SJCRH30 (cell line): ENCODE measurements around the gene DIS3L2. TPM values are rescaled to one million over a fixed set of nuclear protein-coding genes. Genes with fewer than 3 reads are reported as not detected.
"Not testable (repeated sequence)": the region's sequence is repeated elsewhere in the genome, so short reads cannot be mapped to it uniquely, and the experiment has no call there.

Source experiments
- DNase-seq, 2 experiments: peaks; one replicate each; pipeline ENCODE4 v3.0.0-alpha.2; 2015 to 2020
- H3K27ac ChIP-seq: fragments of 250-450 bp; sonication (Bioruptor Pico); 2 replicates; pipeline ENCODE4 v1.5.1; 2020; ENCODE audit warnings: mild to moderate bottlenecking, moderate library complexity
- H3K27me3 ChIP-seq: fragments of 250-450 bp; sonication (Bioruptor Pico); 2 replicates; pipeline ENCODE4 v1.5.1; 2020; ENCODE audit warnings: mild to moderate bottlenecking, moderate library complexity
- H3K36me3 ChIP-seq: fragments of 250-450 bp; sonication (Bioruptor Pico); 2 replicates; pipeline ENCODE4 v1.5.1; 2020; ENCODE audit warnings: mild to moderate bottlenecking, moderate library complexity
- H3K4me1 ChIP-seq: fragments of 250-450 bp; sonication (Bioruptor Pico); 2 replicates; pipeline ENCODE4 v1.5.1; 2020; ENCODE audit warnings: mild to moderate bottlenecking, moderate library complexity
- H3K4me3 ChIP-seq: fragments of 250-450 bp; sonication (Bioruptor Pico); 2 replicates; pipeline ENCODE4 v1.5.1; 2020; ENCODE audit warnings: mild to moderate bottlenecking, moderate library complexity
- H3K9me3 ChIP-seq: fragments of 250-450 bp; sonication (Bioruptor Pico); replicated peaks from 2 replicates; pipeline ENCODE4 v1.5.1; 2020; ENCODE audit warnings: mild to moderate bottlenecking, moderate library complexity
- total RNA-seq: library from RNA; depleted of rRNA; stranded (reverse); fragments of >200 nt; shearing (Covaris generic); gene quantifications from 2 replicates; pipeline ENCODE4 v1.2.3, GENCODE V29; 2014

DIS3L2 gene
- total RNA-seq, 1 experiment from 2014 or later = 33.2 TPM

DNA sequence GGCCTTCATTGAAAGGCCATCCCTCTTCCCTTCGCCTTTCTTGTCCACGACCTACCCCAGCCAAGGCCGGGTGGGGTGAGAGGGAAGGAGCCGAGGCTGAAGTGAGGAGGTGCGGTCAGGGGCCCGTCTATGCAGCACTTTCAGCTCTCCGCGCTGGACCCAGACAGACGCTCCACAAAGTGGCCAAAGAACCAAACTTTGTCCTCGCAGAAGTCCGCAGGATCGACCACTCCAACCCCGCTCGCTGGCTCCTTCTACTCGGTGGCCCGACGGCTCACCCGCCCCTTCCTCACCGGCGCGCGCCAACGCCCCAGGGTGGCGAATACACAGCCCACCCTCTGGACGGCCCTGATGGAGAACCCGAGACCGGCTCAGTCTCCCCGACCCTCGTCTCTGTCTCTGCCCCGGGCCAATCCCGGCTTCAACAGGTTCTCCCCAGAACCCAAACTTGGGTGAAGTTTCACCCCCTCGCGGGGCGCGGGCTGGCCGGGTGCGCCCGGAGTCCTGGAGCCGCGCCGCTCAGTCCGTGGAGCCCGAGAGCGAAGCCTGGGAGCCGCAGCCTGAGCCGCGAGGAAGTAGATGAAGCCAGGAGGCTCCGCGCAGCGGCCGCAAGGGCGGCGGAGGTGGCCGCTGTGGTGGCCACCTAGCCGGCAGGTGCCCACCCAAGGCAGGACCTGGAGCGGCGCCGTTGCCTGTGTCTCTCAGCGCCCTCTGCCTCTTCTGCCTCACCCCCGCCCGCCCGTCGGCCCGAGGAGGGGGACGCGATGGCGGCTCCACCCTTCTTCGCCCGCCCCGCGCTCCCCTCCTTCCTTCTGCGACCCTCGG, 390.4 kb downstream of the DIS3L2 start:
- Histone ChIP-seq H3K4me1 (no peaks in the 10 kb centered on the region), H3K4me3 (no peak overlapping the region), H3K9me3 (peaks cover 3% of the 10 kb centered on the region; the same call in 1 of the 2 replicates), H3K27ac (no peak overlapping the region), H3K36me3 (no peaks in the 10 kb centered on the region), H3K27me3 (no peaks in the 10 kb centered on the region)
- no peak for DNase-seq

DNA sequence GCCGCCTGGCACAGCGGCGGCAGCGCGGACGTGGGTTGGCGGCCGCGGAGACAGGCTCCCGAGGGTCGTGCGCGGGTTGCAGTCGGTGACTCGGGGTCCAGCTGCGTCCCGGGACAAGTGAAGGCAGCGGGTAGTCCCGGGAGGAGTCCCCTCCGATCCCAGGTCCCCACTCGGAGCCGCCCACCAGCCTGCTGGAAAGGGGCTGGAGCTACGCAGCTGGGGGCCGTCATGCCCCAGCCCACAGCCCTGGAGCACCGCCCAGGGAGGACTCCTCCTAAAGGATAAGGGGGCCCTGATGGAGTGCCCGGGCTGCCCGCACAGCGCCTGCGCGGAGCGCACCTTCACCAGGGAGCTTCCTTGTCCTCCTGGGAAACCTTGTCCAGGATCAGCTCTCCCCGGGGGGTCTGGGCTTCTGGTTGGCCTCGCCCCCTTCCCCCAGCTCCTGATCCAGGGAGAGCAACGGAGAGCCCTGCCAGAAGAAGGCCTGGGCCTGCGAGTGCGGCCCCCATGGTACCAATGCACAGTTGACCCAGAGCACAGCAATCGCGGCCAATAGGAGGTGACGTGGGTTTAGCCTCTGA, 391.1 kb downstream of the DIS3L2 start:
- Histone ChIP-seq H3K4me3 (no peak overlapping the region), H3K9me3 (peaks cover 4% of the 10 kb centered on the region; the same call in 1 of the 2 replicates), H3K27me3 (no peaks in the 10 kb centered on the region), H3K4me1 (no peaks in the 10 kb centered on the region), H3K27ac (no peak overlapping the region), H3K36me3 (no peaks in the 10 kb centered on the region)
- no peak for DNase-seq

DNA sequence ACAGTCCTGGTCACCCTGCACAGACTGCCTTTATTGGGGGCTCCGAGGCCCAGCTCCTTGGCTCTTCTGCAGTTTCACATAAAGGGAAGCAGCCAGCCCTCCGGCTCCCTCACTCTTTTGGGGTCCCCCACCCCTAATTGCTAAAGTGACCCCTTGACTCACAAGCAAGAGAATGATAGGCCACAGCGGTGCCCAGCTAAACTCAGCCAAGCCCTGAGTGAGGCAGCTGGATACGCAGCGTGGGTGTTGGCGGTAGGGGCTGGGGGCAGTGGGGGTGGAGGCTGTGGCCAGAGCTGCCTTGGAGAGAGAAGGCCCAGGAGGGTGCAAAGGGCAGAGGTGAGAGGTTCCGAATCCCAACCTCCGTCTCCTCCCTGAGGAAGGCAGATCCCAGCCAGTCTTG, 391.6 kb downstream of the DIS3L2 start:
- H3K9me3 ChIP-seq = peaks cover 4% of the 10 kb centered on the region; the same call in 1 of the 2 replicates
- no peaks in the 10 kb centered on the region for H3K27me3 ChIP-seq

DNA sequence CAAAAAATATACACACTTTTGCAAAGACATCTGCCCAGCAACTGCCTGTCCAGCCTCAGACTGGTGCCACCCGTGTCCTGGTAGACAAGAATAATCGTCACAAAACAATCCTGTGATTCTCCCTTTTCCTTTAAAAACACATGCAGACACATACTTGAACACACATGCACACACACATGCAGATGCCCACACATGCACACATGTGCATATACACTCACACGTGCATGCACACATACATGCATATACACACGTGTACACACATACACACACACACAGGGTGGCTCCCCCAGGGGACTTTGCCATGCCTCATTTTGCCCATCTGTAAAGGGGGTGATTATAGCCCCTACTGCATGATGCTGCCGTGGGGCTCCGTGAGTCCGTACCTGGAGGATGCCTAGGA, 392.1 kb downstream of the DIS3L2 start:
- H3K9me3 ChIP-seq = peaks cover 4% of the 10 kb centered on the region; the same call in 1 of the 2 replicates
- DNase-seq = no peak
- H3K4me3 ChIP-seq = no peak overlapping the region
- H3K4me1 ChIP-seq = no peaks in the 10 kb centered on the region
- no peaks in the 10 kb centered on the region for H3K27me3 ChIP-seq
- H3K27ac ChIP-seq = no peak overlapping the region
- no peaks in the 10 kb centered on the region for H3K36me3 ChIP-seq

More for the DNA sequence above, 391.6 kb downstream of the DIS3L2 start:
- Histone ChIP-seq H3K27ac (no peak overlapping the region), H3K4me1 (no peaks in the 10 kb centered on the region), H3K4me3 (no peak overlapping the region), H3K36me3 (no peaks in the 10 kb centered on the region)
- DNase-seq = no peak

DNA sequence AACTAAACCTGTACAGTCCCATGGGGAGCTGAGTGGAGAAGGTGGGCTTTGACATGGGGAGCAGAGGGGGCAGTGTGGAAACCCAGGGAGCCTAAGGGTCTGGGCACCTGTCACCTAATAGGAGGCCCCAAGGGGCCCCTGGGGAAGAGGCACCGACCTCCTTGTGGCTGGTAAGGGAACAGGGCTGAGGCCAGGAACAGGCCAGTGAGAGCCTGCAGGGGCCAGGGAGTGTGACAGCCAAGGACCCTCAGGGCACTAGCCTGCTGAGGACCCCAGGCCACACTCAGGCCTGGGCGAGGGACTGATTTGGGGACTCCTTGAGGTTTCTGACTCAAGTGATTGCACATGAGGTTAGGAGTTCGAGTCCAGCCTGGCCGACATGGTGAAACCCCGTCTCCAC, 392.6 kb downstream of the DIS3L2 start:
- Histone ChIP-seq H3K9me3 (peaks cover 4% of the 10 kb centered on the region; the same call in 1 of the 2 replicates), H3K27me3 (no peaks in the 10 kb centered on the region), H3K27ac (no peak overlapping the region), H3K36me3 (no peaks in the 10 kb centered on the region), H3K4me1 (no peaks in the 10 kb centered on the region), H3K4me3 (no peak overlapping the region)
- no peak for DNase-seq

DNA sequence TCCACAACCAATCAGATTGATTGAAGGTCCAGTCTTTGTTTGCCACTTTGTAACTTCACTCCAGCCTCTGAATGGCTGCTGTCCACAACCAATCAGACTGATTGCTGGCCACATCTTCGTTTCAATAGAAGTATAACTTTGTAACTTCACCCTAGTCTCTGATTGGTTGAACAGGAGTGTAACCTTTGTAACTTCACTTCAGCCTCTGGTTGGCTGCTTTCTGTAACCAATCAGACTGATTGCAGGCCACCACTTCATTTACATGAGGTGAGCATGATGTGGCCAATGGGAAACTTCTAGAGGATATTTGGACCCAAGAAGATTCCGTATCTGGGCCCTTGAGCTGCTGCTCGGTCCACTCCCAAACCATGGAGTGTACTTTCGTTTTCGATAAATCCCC, 400.1 kb downstream of the DIS3L2 start:
- Histone ChIP-seq H3K36me3 (no peaks in the 10 kb centered on the region), H3K27ac (no peak overlapping the region), H3K4me1 (no peaks in the 10 kb centered on the region), H3K4me3 (no peak overlapping the region), H3K9me3 (peaks cover 4% of the 10 kb centered on the region; the same call in 1 of the 2 replicates), H3K27me3 (no peaks in the 10 kb centered on the region)
- no peak for DNase-seq

DNA sequence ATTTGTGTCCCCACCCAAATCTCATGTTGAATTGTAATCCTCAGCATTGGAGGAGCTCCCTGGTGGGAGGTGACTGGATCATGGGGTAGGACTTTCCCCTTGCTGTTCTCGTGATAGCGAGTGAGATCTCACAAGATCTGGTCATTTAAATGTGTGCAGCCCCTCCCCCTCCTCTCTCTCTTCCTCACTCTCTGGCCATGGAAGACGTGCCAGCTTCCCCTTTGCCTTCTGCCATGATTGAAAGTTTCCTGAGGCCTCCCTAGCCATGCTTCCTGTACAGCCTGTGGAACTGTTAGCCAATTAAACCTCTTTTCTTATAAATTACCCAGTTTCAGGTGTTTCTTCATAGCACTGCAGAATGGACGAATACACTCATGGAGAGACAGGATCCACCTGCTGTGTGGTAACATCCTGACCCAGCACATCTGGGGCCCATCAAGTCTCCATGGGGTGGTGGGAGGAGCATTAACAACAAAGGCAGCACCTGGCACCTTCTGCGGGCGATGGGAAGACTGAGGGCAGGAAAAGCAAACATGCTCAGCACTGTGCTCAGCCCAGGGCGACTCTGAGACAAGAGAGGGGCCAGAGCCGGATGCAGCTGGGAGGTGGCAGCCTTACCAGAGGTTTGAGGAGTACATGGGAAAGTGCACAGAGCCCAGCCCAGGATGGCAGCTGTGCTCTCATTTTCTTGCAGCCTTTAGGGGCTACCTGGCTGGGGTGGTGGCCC, 400.8 kb downstream of the DIS3L2 start:
- Histone ChIP-seq H3K4me1 (no peaks in the 10 kb centered on the region), H3K27ac (no peak overlapping the region), H3K27me3 (no peaks in the 10 kb centered on the region), H3K36me3 (no peaks in the 10 kb centered on the region), H3K9me3 (no peaks in the 10 kb centered on the region), H3K4me3 (no peak overlapping the region)
- no peak for DNase-seq

DNA sequence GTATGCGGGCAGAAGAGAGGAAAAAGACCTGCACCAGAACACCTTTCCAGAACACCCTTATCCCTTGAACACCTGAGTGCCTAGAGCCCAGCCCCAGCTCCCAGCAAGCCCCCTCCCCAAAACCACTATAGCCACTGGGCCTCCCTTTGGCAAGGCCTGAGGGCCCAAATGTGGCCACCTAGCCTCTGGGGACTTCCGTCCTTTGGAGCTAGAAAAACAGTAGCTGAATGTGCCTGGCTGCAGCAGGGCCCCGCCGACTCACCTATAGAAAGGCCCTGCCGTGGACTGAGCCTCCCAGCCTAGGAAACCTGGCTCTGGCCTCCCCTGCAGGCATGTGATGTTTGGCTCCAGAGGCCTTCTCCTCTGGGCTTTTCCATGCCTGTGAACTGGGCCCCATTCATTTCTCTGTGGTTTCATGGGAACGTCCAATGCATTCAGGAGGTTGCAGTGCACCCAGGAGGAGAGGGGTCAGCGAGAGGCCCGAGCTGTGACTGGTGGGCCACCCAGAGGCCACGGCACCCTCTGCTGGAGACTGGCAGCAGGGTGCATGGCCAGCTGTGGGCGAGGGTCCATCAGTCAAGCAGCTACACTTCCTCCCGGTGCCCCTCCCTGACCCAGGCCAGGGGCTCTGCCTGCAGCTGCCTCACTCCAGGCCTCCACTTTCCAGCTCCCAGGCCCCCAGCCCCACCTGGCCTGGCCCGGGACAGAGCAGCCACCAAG, 401.7 kb downstream of the DIS3L2 start:
- H3K27ac ChIP-seq, H3K4me1 ChIP-seq, H3K9me3 ChIP-seq, H3K27me3 ChIP-seq, H3K4me3 ChIP-seq, DNase-seq, H3K36me3 ChIP-seq: not testable (repeated sequence)

DNA sequence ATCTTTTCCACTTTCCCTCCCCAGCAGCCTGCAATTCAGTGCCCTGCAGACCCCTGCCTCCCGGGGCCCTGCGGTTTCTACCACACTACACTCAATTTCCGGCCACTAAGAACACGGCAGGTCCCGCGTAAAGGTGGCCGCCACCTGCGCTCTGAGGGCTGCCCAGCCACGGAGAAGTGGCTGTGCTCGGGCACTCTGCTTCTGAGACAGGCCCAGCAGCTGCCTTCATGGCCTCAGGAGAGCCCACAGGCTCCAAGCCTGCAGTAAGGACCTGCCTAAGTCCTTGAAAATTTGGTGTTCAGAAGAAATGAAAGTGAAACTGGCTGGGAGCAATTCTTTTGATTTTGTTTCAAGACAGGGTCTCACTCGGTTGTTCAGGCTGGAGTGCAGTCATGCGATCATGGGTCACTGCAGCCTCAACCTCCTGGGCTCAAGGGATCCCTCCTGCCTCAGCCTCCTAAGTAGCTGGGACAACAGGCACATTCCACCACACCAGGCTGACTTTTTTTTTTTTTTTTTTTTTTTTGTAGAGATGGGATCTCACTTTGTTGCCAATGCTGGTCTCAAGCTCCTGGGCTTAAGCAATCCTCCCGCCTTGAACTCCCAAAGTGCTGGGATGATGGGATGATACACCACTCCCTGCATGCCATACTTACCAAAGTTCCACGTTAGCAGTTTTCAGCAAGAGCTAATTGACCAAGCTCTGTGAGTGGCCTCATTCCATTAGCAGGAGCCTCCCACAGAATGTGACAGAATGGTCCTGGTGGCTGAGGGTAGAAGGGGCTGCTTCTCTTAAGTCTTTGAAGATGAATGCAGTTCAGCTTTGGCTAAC, 402.5 kb downstream of the DIS3L2 start:
- H3K9me3 ChIP-seq = no peaks in the 10 kb centered on the region
- no peaks in the 10 kb centered on the region for H3K4me1 ChIP-seq
- no peak for DNase-seq
- no peak overlapping the region for H3K27ac ChIP-seq
- H3K4me3 ChIP-seq = no peak overlapping the region
- H3K27me3 ChIP-seq = no peaks in the 10 kb centered on the region
- H3K36me3 ChIP-seq = no peaks in the 10 kb centered on the region

DNA sequence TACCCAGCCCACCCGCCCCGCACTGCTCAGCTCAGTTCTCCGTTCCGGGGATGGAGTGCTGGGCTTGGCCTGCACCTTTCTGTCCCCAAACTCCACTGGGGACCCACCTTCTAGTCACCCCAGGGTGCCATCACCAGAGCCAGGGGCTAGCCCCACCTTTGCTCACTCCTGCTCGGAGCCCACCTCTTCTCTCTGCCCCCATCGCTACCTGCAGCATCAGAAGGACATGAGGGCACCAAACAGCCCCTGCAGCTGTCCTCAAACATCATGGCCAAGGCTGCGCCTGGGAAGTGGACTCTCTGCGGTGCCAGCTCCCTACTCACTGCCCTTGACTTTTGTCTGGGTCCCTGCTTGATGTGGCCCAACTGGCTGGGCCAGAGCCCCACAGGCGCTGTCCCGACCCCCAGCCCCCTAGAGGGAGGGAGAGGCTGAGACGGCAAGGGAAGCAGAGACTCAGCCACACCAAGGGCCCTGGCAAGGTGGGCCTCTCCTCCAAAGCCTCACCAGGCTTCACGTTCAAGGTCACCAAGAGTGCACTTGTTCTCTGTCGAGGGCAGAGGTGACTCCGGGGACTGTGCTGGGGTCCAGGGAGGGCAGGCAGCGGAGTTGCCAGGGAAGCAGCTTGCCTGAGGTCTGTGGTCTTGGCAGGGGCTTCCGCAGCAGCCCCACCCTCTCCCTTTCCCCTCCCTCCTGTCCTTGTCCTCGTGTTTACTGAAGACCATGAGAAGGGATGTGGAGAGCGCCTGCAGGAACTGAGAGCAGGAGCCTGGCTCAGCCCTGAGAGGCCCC, 403.5 kb downstream of the DIS3L2 start:
- H3K4me1 ChIP-seq, H3K9me3 ChIP-seq, H3K27ac ChIP-seq, DNase-seq, H3K36me3 ChIP-seq, H3K4me3 ChIP-seq, H3K27me3 ChIP-seq: not testable (repeated sequence)

DNA sequence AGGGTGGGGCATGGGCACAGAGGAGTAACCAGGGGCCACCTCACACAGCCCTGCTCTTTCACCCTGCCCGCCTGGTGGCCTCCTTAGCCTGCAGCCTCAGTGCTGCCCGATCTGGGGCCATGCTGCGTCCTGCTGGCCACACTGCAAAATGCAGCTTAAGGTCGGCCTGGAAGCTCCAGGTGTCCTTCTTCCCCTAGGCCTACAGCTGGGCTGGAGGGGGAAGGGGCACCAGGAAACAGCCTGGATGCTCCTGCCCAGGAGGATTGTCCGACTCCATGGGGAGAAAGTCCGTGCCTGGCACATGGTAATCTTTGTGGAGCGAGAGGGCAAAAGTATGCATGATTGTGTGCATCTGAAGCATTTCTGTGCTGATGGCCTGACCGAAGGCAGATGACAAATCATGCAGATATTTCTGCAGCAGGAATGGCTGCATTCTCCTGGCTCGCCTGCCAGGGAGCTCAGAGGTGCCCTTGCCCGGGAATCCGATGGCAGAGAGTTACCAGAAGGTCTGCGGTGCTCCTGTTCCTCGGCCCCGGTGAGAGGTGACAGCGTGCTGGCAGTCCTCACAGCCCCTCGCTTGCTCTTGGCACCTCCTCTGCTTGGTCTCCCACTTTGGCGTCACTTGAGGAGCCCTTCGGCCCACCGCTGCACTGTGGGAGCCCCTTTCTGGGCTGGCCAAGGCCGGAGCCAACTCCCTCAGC, 404.3 kb downstream of the DIS3L2 start:
- Histone ChIP-seq H3K9me3 (no peaks in the 10 kb centered on the region), H3K4me1 (no peaks in the 10 kb centered on the region), H3K4me3 (no peak overlapping the region), H3K27me3 (no peaks in the 10 kb centered on the region), H3K36me3 (no peaks in the 10 kb centered on the region), H3K27ac (no peak overlapping the region)
- peak; percentile 25 to 33 for DNase-seq

DNA sequence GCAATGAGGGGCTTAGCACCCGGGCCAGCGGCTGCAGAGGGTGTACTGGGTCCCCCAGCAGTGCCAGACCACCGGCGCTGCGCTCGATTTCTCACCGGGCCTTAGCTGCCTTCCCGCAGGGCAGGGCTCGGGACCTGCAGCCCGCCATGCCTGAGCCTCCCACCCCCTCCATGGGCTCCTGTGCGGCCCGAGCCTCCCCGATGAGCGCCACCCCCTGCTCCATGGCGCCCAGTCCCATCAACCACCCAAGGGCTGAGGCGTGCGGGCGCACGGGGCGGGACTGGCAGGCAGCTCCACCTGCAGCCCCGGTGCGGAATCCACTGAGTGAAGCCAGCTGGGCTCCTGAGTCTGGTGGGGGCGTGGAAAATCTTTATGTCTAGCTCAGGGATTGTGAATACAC, 404.9 kb downstream of the DIS3L2 start:
- not testable (repeated sequence) for H3K27me3 ChIP-seq

DNA sequence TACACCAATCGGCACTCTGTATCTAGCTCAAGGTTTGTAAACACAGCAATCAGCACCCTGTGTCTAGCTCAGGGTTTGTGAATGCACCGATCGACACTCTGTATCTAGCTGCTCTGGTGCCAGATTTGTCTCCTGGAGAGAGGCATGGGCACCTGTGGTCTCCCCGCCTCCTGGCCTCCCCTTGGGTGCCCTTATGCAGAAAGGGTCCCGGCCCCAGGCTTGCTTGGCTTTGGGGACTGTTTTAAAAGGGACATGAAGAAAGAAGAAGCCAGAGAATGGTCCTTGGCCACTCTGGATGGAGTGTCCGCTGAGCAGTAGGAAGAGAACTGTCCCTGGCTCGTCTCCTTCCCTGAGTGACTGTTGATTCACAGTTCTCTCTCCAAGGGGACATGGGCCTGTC, 405.5 kb downstream of the DIS3L2 start:
- no peak overlapping the region for H3K4me3 ChIP-seq
- no peaks in the 10 kb centered on the region for H3K36me3 ChIP-seq
- H3K27me3 ChIP-seq = no peaks in the 10 kb centered on the region
- no peak overlapping the region for H3K27ac ChIP-seq
- no peak for DNase-seq
- H3K9me3 ChIP-seq = no peaks in the 10 kb centered on the region
- no peaks in the 10 kb centered on the region for H3K4me1 ChIP-seq

More for the DNA sequence above, 404.9 kb downstream of the DIS3L2 start:
- DNase-seq, H3K36me3 ChIP-seq, H3K9me3 ChIP-seq, H3K4me3 ChIP-seq, H3K27ac ChIP-seq, H3K4me1 ChIP-seq: not testable (repeated sequence)
